ENCODE measurements around the gene IMP4. TPM values are rescaled to one million over a fixed set of nuclear protein-coding genes. Genes with fewer than 3 reads are reported as not detected.

Gene IMP4
- total and polyA plus RNA-seq, 4 donors, result 40.4 to 113 (median 86.2) TPM

GRCh38 chr2:130349174-130349573 is 6.5 kb downstream of the IMP4 start:
- H3K36me3 ChIP-seq (ENCODE audit: control insufficient read depth in 4 of 4, insufficient read depth in 4 of 4, low read length in 4 of 4), result peaks cover 22 to 33% (median 31%) of the 10 kb centered on the region in 4 donors
- no peak overlapping the region for H3K4me3 ChIP-seq
- no peak overlapping the region for H3K9ac ChIP-seq (ENCODE audit: insufficient read depth in 1 of 2, low read length in 2 of 2)
- DNase-seq, result no peak
- 92 to 97% methylated on average over 3 of the region's 3 CpGs for WGBS, 2 donors
- ATAC-seq (ENCODE audit: insufficient read depth, low FRiP score), result no peak
- H3K4me1 ChIP-seq (ENCODE audit: control insufficient read depth in 5 of 5, insufficient read depth in 5 of 5, low read length in 5 of 5), result peaks cover 0 to 8% (median 0%) of the 10 kb centered on the region in 5 donors
- H3K27ac ChIP-seq (ENCODE audit: low read depth in 1 of 2, low read length in 1 of 2), result no peak overlapping the region
- H3K27me3 ChIP-seq (ENCODE audit: control insufficient read depth in 3 of 3, insufficient read depth in 3 of 3, low read length in 2 of 3), result no peaks in the 10 kb centered on the region
- no peaks in the 10 kb centered on the region for H3K9me3 ChIP-seq (ENCODE audit: control insufficient read depth in 4 of 4, insufficient read depth in 3 of 4, low read length in 3 of 4)
- no peak for TF ChIP-seq CTCF (IDR thresholded peaks at IDR 0.05; ENCODE audit: control extremely low read depth, extremely low read depth)

- Histone ChIP-seq H3K27me3 (ENCODE audit: control insufficient read depth in 3 of 3, insufficient read depth in 3 of 3, low read length in 2 of 3) (no peaks in the 10 kb centered on the region), H3K36me3 (ENCODE audit: control insufficient read depth in 4 of 4, insufficient read depth in 4 of 4, low read length in 4 of 4) (peaks cover 8 to 12% (median 10%) of the 10 kb centered on the region in 4 donors), H3K4me3 (no peak overlapping the region), H3K4me1 (ENCODE audit: control insufficient read depth in 5 of 5, insufficient read depth in 5 of 5, low read length in 5 of 5) (peaks cover 0 to 9% (median 5%) of the 10 kb centered on the region in 5 donors), H3K9me3 (ENCODE audit: control insufficient read depth in 4 of 4, insufficient read depth in 3 of 4, low read length in 3 of 4) (no peaks in the 10 kb centered on the region), H3K27ac (ENCODE audit: low read depth in 1 of 2, low read length in 1 of 2) (no peak overlapping the region), H3K9ac (ENCODE audit: insufficient read depth in 1 of 2, low read length in 2 of 2) (no peak overlapping the region)
- DNase-seq (no peak), ATAC-seq (ENCODE audit: insufficient read depth, low FRiP score) (no peak)
- TF ChIP-seq CTCF (IDR thresholded peaks at IDR 0.05; ENCODE audit: control extremely low read depth, extremely low read depth), result no peak
- 33 to 46% methylated on average over 7 of the region's 7 CpGs for WGBS, 2 donors
These were observed 9.0 kb downstream of the IMP4 start for GRCh38 chr2:130351711-130352110.

GRCh38 chr2:130352237-130352636 is 9.5 kb downstream of the IMP4 start:
- Histone ChIP-seq H3K4me1 (ENCODE audit: control insufficient read depth in 5 of 5, insufficient read depth in 5 of 5, low read length in 5 of 5) (peaks cover 0 to 12% (median 5%) of the 10 kb centered on the region in 5 donors), H3K9ac (ENCODE audit: insufficient read depth in 1 of 2, low read length in 2 of 2) (no peak overlapping the region), H3K36me3 (ENCODE audit: control insufficient read depth in 4 of 4, insufficient read depth in 4 of 4, low read length in 4 of 4) (peaks cover 5 to 7% (median 6%) of the 10 kb centered on the region in 4 donors), H3K9me3 (ENCODE audit: control insufficient read depth in 4 of 4, insufficient read depth in 3 of 4, low read length in 3 of 4) (no peaks in the 10 kb centered on the region), H3K4me3 (no peak overlapping the region), H3K27ac (ENCODE audit: low read depth in 1 of 2, low read length in 1 of 2) (peak overlapping the region in 1 of 2 donors; percentile 41), H3K27me3 (ENCODE audit: control insufficient read depth in 3 of 3, insufficient read depth in 3 of 3, low read length in 2 of 3) (no peaks in the 10 kb centered on the region)
- DNase-seq (no peak), ATAC-seq (ENCODE audit: insufficient read depth, low FRiP score) (no peak)
- TF ChIP-seq CTCF (IDR thresholded peaks at IDR 0.05; ENCODE audit: control extremely low read depth, extremely low read depth), result no peak
- WGBS, 2 donors, result 40 to 48% methylated on average over 7 of the region's 7 CpGs
